ENCODE data around the gene NT5DC3.

DNA sequence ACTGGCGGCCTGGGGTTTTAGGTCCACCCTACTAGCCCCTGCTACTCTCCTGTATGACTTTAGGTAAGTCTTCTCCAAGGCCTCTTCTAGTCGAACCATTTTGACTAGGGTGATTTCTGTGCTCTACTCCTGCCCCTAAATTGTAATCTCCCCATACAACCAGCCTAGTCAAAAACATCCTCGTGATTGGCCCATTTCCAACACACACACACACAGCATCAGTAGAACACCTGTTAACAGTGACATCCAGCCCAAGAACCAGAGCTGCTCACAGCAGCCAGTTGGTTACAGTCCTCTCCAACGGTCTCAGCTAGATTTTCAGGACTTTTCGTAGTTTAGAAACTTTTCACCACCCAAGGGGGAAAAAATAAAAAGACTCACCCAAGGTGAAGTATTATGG, 30.9 kb downstream of the NT5DC3 start:
- TF ChIP-seq, protein P1, sequence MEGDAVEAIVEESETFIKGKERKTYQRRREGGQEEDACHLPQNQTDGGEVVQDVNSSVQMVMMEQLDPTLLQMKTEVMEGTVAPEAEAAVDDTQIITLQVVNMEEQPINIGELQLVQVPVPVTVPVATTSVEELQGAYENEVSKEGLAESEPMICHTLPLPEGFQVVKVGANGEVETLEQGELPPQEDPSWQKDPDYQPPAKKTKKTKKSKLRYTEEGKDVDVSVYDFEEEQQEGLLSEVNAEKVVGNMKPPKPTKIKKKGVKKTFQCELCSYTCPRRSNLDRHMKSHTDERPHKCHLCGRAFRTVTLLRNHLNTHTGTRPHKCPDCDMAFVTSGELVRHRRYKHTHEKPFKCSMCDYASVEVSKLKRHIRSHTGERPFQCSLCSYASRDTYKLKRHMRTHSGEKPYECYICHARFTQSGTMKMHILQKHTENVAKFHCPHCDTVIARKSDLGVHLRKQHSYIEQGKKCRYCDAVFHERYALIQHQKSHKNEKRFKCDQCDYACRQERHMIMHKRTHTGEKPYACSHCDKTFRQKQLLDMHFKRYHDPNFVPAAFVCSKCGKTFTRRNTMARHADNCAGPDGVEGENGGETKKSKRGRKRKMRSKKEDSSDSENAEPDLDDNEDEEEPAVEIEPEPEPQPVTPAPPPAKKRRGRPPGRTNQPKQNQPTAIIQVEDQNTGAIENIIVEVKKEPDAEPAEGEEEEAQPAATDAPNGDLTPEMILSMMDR (IDR thresholded peaks at IDR 0.05): no peak
- TF ChIP-seq POLR2A (IDR thresholded peaks at IDR 0.05): no peak
- no peak for TF ChIP-seq POLR2AphosphoS5 (IDR thresholded peaks at IDR 0.05)

Measured in breast epithelium (tissue), 3 donors.